Right renal pelvis (tissue), 4 donors: ENCODE measurements around the gene OR5M11. TPM values are rescaled to one million over a fixed set of nuclear protein-coding genes. Genes with fewer than 3 reads are reported as not detected.
"Not testable (repeated sequence)": the region's sequence is repeated elsewhere in the genome, so short reads cannot be mapped to it uniquely, and the experiment has no call there.

Experiments
- DNase-seq, 4 donors: peaks; one replicate each; pipeline ENCODE4 v3.0.0-alpha.2; 2013; ENCODE audit warnings: low read depth in 4 of 4, low spot score in 3 of 4, missing footprints in 1 of 4
- polyA plus RNA-seq, 4 donors: library from polyadenylated mRNA; unstranded; fragments of 120-200 nt; gene quantifications; one replicate each; pipeline ENCODE4 v1.2.1, GENCODE V29; 2013; ENCODE audit not compliant: insufficient read length in 4 of 4

OR5M11 gene
- not detected for polyA plus RNA-seq

DNA sequence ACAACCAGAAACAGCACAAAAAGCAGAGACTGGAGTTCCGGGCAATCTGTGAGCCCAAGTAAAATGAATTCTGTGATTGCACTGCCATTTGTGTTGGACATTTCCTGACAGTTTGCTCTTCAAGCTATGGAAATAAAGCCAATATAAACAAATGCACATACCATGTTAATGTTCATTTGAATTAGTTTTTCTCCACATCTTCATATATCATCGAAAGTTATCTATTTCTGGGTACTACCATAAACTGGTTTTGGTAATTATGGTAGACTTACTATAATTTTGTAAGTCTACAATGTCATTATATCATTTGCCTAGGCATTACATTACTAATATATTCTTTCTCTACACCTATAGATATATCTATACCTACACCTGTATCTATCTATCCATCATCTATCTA is at the start of gene OR5M11:
Gene OR5M11 (minus strand): TSS at position 101 of the 400 bp plus-strand sequence. CDS start 0 bp downstream, at position 101.
- no peak for DNase-seq

DNA sequence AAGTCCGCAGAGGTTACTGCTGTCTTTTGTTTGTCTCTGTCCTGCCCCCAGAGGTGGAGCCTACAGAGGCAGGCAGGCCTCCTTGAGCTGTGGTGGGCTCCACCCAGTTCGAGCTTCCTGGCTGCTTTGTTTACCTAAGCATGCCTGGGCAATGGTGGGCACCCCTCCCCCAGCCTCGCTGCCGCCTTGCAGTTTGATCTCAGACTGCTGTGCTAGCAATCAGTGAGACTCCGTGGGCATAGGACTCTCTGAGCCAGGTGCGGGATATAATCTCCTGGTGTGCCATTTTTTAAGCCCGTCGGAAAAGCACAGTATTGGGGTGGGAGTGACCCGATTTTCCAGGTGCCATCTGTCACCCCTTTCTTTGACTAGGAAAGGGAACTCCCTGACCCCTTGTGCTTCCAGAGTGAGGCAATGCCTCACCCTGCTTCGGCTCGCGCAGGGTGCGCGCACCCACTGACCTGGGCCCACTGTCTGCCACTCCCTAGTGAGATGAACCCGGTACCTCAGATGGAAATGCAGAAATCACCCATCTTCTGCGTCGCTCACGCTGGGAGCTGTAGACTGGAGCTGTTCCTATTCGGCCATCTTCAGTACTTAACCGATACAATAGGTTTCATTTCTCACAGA is 49.1 kb upstream of the OR5M11 start:
- DNase-seq = not testable (repeated sequence)

DNA sequence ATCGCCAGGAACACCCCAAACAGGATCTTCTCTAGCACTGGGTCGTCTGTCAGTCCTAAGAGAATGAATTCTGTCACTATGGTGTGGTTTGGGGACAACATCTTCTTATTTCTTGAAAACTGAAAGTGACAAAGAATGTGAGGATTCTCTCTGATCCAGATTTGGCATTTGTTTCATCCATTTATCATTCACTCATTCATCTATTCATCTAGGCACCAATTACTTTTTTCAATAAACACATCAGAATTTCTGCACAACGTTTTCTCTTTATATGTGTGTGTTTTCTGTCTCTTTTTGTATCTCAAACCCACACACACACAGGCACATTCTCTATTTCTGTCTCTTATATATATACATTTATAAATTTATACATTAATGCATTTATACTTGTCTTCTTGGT is 34.6 kb upstream of the OR5M11 start, which contains the start of gene OR5M10:
Gene OR5M10 (minus strand): TSS at position 101 of the 400 bp plus-strand sequence. CDS start 0 bp downstream, at position 101.
- no peak for DNase-seq

DNA sequence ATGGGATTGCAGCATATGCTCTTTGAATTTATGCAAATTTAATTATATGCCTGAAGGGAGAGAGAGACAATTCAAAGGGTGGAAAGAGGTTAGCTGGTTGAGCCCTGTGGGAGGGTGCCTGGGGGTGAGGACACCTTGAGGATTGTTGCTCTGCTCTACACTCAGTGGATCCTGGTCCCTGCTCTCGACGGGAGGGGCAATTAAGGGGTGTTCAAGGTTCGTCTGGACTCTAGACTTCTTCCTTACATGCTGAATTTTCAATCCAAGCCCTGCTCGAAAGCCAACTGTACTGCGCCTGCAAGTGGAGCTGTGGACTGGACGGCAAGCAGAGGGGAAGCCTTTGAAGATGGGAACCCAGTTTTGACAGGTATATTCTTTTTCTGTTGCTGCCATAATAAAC is 15.5 kb upstream of the OR5M11 start:
- DNase-seq = no peak

DNA sequence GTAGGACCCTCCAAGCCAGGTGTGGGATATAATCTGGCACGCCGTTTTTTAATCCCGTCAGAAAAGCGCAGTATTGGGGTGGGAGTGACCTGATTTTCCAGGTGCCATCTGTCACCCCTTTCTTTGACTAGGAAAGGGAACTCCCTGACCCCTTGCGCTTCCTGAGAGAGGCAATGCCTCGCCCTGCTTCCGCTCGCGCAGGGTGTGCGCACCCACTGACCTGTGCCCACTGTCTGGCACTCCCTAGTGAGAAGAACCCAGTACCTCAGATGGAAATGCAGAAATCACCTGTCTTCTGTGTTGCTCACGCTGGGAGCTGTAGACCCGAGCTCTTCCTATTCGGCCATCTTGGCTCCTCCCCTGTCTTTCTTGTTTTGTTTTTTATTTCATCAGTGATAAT is 11.6 kb upstream of the OR5M11 start:
- DNase-seq = not testable (repeated sequence)

DNA sequence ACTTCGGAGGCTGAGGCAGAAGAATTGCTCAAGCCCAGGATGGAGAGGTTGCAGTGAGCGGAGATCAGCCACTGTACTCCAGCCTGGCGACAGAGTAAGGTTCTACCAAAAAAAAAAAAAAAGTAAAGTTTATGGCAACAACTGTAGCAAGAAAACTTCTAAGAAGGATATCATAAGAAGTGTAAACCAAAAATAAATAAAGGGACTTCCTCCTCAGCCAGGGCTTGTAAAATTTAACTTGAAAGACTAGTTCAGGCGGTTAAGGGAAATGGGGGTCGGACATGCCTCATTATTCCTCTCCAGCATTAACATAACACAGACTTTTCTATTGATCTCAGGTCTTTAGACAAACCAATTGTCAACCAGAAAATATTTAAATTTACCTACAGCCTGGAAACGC is 2.5 kb upstream of the OR5M11 start:
- no peak for DNase-seq

DNA sequence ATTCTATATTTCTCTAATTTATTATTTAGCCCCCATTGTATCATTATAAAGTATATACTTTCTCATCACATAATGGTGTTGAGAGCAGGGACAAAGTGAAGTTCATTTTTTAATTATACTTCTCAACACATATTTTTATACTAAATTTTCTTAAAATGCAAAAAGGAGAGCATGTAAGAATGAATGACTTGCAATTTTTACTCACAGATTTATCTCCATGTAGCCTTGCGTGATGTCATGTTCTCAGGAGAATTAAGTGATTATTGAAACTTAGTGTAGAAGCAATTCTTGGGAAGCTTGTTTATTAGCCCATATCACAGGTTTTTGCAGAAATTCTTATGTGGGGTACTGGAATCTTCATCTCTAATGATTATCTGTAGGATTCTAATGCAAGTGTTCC is 682 bp upstream of the OR5M11 start:
- no peak for DNase-seq

DNA sequence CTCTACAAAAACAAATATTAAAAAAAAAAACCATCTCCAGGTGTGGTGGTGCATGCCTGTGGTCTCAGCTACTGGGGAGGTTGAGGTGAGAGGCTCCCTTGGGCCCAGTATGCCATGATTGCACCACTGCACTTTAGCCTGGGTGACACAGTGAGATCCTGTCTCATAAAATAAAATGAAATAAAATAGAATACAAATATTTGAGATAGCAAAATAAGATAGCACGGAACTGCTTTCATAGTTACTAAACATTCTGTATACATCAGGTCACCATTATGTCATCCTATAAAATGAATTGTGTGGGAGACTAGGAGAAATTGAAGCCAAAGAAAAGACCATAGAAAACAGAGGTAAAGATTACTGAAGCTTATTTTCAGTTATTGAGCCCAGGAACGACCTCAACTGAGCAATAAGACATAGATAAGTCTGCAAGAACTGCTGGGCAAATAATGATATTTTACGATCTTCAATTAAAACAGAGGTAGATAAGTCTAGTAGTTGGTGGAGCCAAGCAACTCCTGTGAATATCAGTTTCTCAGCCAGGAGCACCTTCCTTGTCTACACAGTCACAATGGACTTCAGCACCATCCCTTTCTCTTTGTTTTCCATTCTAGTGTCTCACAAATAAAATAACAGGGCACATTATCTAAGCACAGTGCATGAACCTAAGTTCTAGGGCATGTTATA is 9.9 kb downstream of the OR5M11 start:
- DNase-seq = no peak

DNA sequence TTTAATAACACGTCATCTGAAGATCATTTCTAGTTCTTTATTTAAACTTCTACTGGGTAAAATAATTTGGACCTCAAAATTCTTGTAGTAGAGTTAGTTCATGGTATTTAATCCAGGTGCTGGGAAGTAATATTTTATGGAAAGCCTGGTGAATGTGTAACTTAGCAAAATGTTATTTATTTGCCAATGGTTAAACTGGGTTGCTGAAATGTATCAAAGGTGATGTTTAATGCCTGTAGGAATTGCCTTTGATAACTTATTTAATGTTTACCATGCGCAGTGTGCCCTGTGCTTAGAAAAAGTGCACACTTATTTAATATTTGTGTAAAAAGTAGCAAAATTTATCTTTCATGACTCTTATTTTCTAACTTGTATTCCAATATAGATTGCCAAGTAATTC is 11.2 kb downstream of the OR5M11 start:
- DNase-seq = no peak

DNA sequence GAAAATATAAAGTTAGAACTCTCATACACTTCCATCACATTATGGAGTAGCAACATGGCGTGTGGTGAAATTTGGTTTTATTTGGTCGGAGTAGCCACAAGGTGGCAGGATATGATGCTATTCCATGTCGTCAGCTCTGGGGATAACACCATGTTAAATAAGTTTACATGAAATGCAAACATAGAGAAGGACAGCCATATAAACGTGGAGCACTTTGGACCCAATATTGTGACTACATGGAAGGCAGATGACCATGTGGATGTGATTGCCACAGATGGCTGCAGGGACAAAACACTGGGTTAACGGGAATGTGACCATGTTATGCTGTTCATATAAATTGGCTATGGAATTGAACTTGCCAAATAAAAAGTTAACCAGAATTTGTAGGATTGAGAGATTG is 21.0 kb downstream of the OR5M11 start:
- DNase-seq = no peak

DNA sequence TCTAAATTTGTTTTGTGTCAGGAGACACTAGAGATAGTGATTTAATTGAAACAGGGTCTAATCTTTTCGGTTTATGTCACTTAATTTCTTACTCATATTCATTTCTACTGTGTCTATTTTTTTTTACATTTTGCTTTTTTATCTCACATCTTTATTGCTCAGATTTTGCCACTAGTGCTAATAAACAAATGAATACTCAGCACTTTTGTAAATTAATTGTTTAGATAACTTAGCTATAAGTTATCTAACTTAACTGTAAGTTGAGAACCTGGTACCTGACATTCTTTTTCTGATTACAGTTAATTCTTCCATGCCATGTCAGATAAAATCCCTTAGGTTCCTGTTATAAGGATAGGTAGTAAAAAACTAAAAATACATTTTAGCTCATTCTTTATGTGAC is 29.8 kb downstream of the OR5M11 start:
- no peak for DNase-seq

DNA sequence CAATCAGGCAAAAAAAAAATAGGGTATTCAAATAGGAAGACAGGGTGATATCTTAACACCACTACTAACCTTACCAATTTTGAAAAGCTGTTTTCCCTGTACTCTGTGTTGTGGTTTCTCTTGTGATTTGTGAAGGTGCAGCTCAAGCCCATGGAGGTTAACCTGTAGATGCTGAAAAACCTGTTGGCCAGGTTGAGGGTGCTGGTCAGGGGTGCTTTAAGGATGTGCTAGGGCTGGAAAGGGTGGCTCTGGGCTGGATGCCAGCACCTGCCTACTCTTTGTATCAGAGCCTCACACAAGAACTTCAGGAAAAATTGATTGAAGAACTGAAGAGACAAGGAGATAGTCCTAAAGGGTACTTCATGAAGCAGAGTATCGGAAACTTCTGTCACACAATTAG is 33.6 kb downstream of the OR5M11 start:
- DNase-seq = no peak

DNA sequence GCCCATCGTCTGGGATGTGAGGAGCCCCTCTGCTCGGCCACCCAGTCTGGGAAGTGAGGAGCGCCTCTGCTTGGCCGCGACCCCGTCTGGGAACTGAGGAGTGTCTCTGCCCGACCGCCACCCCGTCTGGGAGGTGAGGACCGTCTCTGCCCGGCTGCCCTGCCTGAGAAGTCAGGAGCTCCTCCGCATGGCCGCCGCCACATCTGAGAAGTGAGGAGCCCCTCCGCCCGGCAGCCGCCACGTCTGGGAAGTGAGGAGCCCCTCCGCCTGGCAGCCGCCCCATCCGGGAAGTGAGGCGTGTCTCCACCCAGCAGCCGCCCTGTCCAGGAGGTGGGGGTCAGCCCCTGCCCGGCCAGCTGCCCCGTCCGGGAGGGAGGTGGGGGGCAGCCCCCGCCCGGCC is 46.0 kb downstream of the OR5M11 start:
- DNase-seq = no peak

DNA sequence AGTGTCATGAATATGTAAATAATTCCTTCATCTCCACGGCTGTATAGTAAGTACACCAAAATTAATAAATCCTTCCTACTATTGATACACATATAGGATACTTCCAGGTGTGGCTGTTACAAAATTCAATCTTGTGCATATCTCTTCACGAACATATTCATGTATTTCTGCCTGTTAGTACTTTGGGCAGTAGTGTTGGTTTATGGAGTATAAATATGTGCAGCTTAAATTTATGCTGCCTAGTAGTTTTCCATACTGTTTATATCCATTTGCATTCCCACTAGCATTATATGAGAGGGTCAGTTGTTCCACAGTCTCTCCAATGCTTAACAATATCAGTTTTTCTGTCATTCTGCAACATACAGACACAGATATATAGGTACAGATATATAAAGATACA is 47.9 kb downstream of the OR5M11 start:
- no peak for DNase-seq

Other genes starting within 250 kb of the OR5M11 start
- gene OR8K3, start 228.1 kb downstream of the OR5M11 start, polyA plus RNA-seq = not detected
- under 1 TPM in 1 of 4 donors, not detected in 3; 0.05 TPM for gene OR8K1, start 197.2 kb downstream of the OR5M11 start, polyA plus RNA-seq
- gene OR8J1, start 189.0 kb downstream of the OR5M11 start, polyA plus RNA-seq = not detected
- gene OR8U1, start 167.6 kb downstream of the OR5M11 start, polyA plus RNA-seq = not detected
- not detected for gene OR5AL1, start 130.6 kb downstream of the OR5M11 start, polyA plus RNA-seq
- gene OR5M3, start 69.9 kb downstream of the OR5M11 start, polyA plus RNA-seq = not detected
- not detected for gene OR5M8, start 51.9 kb downstream of the OR5M11 start, polyA plus RNA-seq
- gene OR5M10, start 34.5 kb upstream of the OR5M11 start, polyA plus RNA-seq = not detected
- not detected for gene OR5M1, start 71.6 kb upstream of the OR5M11 start, polyA plus RNA-seq
- gene OR5AP2, start 99.2 kb upstream of the OR5M11 start, polyA plus RNA-seq = not detected
- not detected for gene OR5AR1, start 120.4 kb upstream of the OR5M11 start, polyA plus RNA-seq
- not detected for gene OR9G1, start 155.8 kb upstream of the OR5M11 start, polyA plus RNA-seq
- not detected for gene OR9G4, start 205.4 kb upstream of the OR5M11 start, polyA plus RNA-seq